GM18907 (cell line): ENCODE data around the gene CDH4.

Experiments used
- ATAC-seq: cut with Tn5 transposase; IDR thresholded peaks from one replicate; pipeline ENCODE4 v1.9.1; 2021; ENCODE audit warnings: mild to moderate bottlenecking, moderate library complexity; ENCODE audit not compliant: unreplicated experiment

The CDH4 gene

DNA sequence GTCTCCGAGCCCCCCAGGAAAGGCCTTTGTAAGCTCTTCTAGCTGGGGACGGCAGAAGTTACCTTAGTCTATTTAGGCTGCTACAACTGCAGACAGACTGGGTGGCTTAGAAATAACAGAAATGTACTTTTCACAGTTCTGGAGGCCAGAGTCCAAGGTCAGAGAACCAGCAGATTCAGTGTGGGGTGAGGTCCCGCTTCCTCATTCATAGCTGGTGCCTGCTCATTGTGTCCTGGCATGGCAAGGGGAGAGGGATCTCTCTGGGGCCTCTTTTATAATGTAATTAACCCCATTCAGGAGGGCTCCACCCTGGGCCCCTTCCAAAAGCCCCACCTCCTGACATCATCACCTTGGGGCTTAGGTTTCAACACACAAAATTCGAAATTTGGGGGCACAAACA, 315.1 kb downstream of the CDH4 start:
- no peak for ATAC-seq

DNA sequence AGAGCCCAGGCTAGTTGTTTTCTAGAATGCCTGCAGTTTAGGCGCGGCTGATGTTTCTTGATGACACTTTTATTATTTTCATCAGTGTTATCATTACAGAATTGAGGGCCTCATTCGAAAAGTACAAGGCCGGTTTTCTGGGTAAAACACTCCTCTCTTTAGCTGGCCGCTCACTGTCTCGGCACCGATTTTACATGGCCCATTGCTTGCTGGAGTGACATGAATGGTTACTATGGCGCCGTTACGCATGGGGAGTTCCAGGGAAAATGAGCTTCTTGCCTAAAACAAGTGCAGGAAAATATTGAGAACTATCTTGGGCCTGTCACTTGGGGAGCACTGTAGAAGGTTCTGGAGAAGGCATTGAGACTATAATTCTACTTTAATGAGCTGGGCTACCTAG, 317.8 kb downstream of the CDH4 start:
- no peak for ATAC-seq

- ATAC-seq, result no peak
These were observed 318.7 kb downstream of the CDH4 start for GRCh38 chr20:61570646-61571195.

DNA sequence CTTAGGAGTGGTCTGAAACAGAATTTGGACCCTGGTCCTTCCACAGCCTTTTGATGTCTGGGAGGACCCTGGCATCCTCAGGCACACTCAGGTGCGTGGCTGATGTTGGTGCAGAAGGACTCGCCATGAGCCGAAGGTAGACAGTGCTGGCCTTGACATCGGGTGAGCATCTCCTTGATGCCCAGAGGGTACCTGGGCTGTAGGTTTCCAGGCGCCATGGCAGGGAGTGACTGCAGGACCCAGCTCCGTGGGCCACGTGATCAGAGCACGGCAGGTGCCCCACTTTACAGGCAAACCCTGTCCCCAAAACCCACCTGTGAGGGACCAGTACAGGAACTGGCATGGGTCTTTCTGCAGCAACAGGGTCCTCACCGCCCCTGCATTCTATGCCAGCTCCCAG, 319.2 kb downstream of the CDH4 start:
- ATAC-seq, result no peak

DNA sequence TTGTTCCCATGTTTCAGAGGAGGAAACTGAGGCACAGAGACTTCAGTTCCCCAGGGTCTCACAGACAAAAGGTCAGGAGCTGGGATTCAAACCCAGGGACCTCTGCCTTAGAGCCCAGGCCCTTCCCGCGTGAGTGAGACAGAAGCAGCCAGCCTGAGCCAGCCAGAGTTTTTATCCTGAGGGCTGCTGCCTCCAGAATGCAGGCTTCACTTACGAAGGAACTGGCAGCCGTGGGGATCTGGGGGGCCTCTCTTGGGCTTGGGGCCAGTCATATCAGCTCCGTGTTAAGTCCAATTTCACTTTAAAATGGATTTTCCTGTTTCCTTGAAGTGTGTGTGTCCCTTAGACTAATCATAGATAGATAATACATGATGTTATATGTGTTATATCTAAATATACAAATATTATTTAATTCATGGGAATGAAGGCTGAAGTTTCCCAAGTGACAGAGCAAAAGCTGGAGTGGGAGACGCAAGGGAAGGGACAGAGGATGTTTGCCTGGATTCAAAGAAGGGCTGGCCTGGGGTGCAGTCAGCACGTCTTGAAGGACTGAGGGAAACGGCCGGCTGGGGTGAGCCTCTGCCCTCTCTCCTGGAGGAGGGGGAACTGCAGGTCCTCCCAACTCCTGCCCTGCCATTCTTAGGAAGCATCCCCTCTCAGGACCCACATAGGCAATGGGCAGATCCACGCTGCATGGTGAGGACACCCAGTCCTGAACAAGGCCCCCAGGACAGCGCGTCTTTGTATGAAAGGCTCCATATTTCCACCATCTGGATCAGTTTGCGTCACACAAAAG, 320.1 kb downstream of the CDH4 start:
- ATAC-seq, result no peak

DNA sequence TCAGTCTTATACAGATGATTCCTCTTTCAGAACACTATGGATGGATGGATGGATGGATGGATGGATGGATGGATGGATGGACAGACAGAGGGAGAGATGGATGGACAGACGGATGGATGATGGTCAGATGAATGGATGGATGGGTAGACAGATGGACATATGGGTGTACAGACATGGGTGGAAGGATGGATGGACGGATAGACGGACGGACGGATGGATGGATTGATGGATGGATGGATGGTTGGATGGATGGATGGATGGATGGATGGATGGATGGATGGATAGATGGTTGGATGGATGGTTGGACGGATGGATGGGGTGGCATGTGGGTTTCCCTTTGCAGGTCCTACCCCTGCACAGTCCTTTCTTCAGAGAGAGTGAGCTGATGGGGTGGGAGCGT, 320.7 kb downstream of the CDH4 start:
- no peak for ATAC-seq

DNA sequence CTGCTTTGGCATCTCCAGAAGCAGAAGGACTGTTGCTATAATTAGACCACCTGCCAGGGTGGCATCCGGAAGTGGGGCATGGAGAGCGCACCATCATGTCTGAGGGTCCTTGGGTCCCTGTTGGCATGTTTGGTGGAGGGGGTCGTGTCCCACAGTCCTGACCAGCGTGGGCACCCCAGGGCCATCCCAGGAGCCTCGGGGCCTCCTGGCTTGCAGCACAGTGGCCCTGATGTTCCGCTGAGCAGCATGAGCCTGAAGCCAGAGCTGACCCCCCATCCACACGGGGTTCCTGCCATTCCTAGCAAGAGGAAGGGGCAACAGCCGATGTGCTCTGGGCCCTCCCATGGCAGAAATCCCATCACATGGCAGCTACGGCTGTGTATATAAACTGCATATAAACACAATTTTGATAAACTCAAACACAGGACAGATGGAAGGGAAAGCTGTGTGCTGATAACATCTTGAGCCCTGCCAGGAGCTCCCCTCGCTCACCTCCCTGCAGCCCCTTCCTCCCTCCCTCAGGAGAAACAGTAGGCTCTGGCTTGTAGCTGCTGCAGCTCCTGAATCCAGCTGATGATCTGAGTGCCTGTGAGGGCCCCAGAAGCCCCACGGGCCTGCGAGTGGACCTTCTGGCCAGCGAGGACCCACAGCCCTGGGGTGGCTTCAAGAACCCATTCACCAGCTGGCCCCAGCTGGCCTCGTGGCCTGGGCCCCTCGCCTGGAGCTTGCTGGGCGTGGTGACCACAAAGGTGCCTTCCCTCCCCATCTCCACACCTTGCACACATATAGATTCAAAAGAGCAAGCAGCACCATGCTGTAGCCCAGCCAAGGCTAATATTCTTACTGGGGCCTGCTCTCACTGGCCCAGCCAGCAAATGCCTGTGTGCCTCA, 321.6 kb downstream of the CDH4 start:
- no peak for ATAC-seq

GRCh38 chr20:61575151-61575937, 323.3 kb downstream of the CDH4 start:
- ATAC-seq, result no peak

DNA sequence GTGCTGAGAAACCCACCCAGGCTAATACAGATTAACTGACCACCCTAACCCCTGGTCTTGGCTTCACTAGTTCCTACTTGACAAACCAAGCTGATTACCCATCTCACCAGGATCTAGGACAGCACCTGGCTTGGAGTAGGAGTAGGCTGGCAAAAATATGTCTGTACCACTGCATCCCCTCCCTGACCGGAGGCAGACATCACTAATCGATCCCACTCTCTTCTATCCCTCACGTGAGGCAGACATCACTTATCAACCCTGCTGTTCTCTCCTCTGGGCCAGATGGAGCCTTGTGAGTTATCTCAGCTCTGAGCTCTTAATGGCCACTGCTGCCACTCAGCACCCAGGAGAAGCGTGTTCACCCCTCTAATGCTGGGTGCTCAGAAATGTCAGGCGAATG, 324.3 kb downstream of the CDH4 start:
- no peak for ATAC-seq

GRCh38 chr20:61577065-61577464, 325.0 kb downstream of the CDH4 start:
- no peak for ATAC-seq

DNA sequence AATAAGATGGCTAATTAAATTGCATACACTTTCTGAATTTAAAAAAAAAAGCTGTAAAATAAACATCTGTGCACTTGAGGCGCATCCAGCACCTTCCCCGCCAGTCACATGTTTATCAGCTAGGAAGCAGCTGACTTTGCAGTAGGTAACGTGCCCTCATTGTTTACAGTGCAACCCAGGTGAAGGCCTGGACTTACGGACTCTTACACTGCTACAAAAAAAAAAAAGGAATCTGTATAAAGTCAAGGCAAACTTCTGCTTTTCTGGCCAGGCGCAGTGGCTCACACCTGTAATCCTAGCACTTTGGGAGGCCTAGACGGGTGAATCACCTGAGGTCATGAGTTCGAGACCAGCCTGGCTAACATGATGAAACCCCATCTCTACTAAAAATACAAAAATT, 327.8 kb downstream of the CDH4 start:
- no peak for ATAC-seq

DNA sequence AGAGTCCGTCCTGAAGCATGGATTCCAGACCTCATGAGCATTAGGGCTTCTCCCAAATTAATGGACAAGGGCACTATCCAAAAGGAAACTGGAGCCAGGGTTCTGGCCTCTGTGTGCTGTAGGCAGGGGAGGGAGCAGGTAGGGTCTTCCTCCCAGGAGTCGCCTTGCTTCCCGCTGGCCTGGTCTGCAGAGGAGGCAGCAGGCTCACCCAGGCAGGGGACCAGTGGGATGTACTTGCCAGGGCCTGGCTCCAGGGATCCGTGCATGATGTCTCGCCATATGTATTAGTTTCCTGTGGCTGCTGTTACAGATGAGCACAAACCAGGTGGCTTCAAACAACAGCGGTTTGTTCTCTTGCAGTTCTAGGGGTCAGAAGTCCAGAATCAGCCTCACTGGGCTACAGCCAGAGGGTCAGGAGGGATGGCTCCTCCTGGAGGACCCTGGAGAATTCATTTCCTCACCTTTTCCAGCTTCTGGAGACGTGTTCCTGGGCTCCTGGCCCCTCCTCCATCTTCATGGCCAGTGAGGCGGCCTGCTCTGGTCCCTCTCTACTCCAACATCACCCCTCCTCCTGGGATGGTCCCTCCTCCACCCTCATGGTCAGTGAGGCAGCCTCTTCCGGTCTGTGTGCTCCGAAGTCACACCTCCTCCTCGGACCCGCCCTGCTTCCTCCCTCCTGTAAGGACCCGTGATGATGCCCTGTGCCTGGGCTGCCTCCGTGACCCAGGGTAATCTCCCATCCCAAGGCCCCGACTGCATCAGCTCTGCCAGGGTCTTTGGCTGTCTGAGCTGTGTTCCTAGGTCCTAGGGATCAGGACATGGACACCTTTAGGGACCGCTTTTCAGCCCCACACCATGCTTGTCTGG, 329.1 kb downstream of the CDH4 start:
- no peak for ATAC-seq

DNA sequence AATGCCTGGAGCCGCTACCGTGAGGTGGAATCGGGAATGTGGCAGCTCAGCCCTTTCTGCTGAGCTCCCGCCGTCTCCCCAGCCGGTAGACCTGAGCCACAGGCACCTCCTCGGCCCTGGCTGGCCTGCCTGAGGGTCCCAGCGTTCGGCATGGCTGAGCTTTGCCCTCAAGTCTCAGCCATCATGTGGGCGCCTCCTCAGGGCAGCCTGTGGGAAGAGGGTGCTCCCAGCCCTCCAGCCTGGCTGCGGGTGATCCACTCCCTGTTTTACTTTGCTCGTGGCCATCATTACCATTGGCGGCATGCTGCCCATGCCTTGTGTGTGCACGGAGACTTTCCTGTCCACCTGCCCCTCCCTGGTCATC, 329.7 kb downstream of the CDH4 start:
- no peak for ATAC-seq

DNA sequence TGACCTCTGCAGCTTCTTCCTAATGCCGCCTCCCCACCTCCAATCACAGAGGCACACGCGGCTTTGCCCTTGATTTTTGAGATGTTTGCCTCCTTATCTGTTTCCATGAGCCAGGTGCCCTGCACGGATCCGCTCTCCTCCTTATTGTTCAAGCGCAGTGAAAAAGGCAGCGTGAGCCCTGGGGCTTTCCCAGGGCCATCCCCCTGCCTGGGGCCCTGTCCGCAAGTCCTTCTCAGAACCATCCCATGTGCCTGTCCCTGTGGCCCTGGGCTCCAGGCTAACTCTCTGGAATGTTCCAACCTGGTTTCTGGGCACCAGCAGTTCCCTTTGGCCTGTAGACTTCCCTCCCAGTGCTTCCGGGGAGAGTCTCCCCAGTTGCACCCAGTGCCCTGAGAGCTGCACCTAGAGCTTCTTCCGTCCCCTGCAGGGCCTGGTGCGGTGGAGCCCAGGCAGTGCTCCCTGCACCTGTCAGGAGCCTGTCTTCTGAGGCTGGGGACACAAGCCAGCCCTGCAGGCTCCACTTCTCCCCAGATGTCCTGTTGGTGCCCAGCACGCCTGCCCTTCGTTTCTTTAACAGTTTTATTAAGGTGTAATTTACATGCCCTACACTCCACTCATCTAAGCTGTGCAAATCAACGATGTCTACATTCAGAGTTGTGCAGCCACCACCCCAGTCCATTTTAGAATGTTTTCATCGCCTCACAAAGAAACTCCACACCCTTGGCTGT, 330.3 kb downstream of the CDH4 start:
- ATAC-seq, result no peak

- ATAC-seq, result no peak
These were observed 331.3 kb downstream of the CDH4 start for GRCh38 chr20:61583356-61583755.

- ATAC-seq, result no peak
These were observed 332.8 kb downstream of the CDH4 start for GRCh38 chr20:61584851-61585250.

- no peak for ATAC-seq
These were observed 333.7 kb downstream of the CDH4 start for GRCh38 chr20:61585764-61586163.

DNA sequence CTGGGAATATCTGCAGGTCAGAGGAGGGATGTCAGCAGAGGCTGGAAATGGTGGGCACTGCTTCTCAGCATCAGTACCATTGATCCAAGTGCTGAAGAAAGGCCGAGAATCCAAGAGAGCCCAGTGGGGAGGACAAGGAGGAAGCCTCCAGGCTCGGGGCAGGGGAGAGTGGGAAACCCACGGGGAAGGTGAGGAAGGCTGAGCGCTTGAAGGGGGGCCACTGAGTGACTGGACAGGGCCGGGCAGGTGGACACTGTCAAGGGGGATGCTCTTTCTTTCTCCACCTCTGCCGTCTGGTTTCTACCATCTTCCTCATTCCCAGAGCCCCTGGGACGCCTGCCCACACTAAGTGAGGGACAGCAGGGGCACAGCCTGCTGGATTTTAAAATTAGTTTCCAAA, 335.0 kb downstream of the CDH4 start:
- no peak for ATAC-seq

DNA sequence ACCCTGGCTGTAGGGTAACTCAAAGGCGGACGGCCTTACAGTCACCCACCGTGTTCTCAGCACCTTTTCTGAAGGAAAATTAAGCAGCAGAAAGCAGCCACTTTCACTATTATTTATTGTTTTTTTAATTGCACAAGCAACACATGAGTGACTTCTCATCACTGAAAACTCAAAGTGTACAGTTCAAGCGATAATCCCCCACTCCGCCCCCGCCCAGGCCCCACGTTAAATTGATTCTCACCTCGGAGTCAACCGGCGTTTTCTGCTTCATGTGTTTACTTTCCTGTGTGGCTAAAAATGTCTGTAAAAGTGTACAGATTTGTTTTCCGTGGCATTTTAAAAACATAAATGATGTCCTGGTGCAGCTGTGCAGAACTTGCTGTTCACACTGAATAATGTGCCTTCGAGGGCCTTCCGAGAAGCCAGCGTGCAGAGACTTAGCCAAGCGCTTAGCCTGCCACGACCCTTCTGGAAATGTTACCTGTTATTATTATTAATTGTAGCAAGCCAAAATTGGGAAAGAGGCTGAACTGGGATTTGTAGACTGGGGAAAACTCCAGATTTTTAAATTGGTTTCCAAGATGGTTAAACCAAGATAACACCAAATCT, 335.7 kb downstream of the CDH4 start:
- no peak for ATAC-seq
